HEK293 (cell line): Measurements from ENCODE around the gene AGR2.

Experiments
- CTCF ChIA-PET: fragments of 350-600 bp; formaldehyde crosslinking; extraction: SDS; loops from one replicate; lab custom pipeline; 2021; ENCODE audit warnings: antibody characterized with exemption; lab: Yijun Ruan, JAX
- POLR2A ChIA-PET: fragments of 300-600 bp; formaldehyde crosslinking; extraction: SDS; loops from one replicate; lab custom pipeline; 2020; ENCODE audit warnings: antibody characterized with exemption, inconsistent platforms; lab: Yijun Ruan, JAX
- H3K27ac ChIP-seq: fragments of 200-500 bp; sonication (Bioruptor generic); 2 replicates; pipeline ENCODE4 v1.5.1; 2014; ENCODE audit warnings: low read depth, low read length, control low read depth, inconsistent platforms; ENCODE audit errors: extremely low read depth
- H3K36me3 ChIP-seq, 2 experiments: fragments of 200-500 bp in 1 of 2; sonication (Bioruptor generic) in 1 of 2; 1 replicate in 1 of 2; 2 replicates in 1 of 2; pipeline ENCODE4 v1.5.1; 2014 to 2017; ENCODE audit warnings: inconsistent platforms in 2 of 2, low read length in 2 of 2; ENCODE audit not compliant: control insufficient read depth in 2 of 2, insufficient read depth in 1 of 2
- H3K4me1 ChIP-seq: fragments of 200-500 bp; sonication (Bioruptor generic); 2 replicates; pipeline ENCODE4 v1.5.1; 2014; ENCODE audit warnings: mild to moderate bottlenecking, low read length, inconsistent platforms; ENCODE audit not compliant: control insufficient read depth, insufficient read depth
- H3K4me3 ChIP-seq: 2 replicates; pipeline ENCODE4 v1.5.1; 2011; ENCODE audit warnings: low read depth, mild to moderate bottlenecking, control low read depth, low read length, moderate library complexity
- H3K9me3 ChIP-seq: fragments of 200-500 bp; sonication (Bioruptor generic); 2 replicates; pipeline ENCODE4 v1.5.1; 2014; ENCODE audit warnings: low read depth, low read length, inconsistent platforms; ENCODE audit not compliant: control insufficient read depth, insufficient read depth
- IKZF3 ChIP-seq: fragments of 450-650 bp; IDR thresholded peaks from 2 replicates; pipeline ENCODE4 v1.5.0; 2018; ENCODE audit warnings: missing biosample characterization, mild to moderate bottlenecking, missing genetic modification characterization, moderate library complexity
- KLF16 ChIP-seq: fragments of 450-650 bp; formaldehyde crosslinking; IDR thresholded peaks from 2 replicates; pipeline ENCODE4 v1.5.1; 2017; ENCODE audit warnings: missing biosample characterization, missing genetic modification characterization
- MEIS1 ChIP-seq: sonication (generic); formaldehyde crosslinking; IDR thresholded peaks from 2 replicates; pipeline ENCODE4 v1.8.1; 2022; ENCODE audit warnings: missing genetic modification reagents, mild to moderate bottlenecking, borderline replicate concordance
- MZF1 ChIP-seq: fragments of 450-650 bp; formaldehyde crosslinking; IDR thresholded peaks from 2 replicates; pipeline ENCODE4 v1.5.1; 2017; ENCODE audit warnings: missing biosample characterization, missing genetic modification characterization, borderline replicate concordance
- SP7 ChIP-seq: fragments of 450-650 bp; formaldehyde crosslinking; IDR thresholded peaks from 2 replicates; pipeline ENCODE4 v1.5.1; 2016; ENCODE audit warnings: missing biosample characterization, missing genetic modification characterization
- WT1 ChIP-seq: fragments of 450-650 bp; formaldehyde crosslinking; IDR thresholded peaks from 2 replicates; pipeline ENCODE4 v1.5.1; 2016; ENCODE audit warnings: missing biosample characterization, missing genetic modification characterization
- ZNF10 ChIP-seq: fragments of 450-650 bp; formaldehyde crosslinking; IDR thresholded peaks from 2 replicates; pipeline ENCODE4 v1.5.1; 2017; ENCODE audit warnings: missing biosample characterization, missing genetic modification characterization
- ZNF112 ChIP-seq: fragments of 450-650 bp; formaldehyde crosslinking; IDR thresholded peaks from 2 replicates; pipeline ENCODE4 v1.5.0; 2017; ENCODE audit warnings: missing biosample characterization, missing genetic modification characterization
- ZNF311 ChIP-seq: fragments of 450-650 bp; formaldehyde crosslinking; IDR thresholded peaks from 2 replicates; pipeline ENCODE4 v1.5.1; 2017; ENCODE audit warnings: missing biosample characterization, missing genetic modification characterization, borderline replicate concordance
- ZNF404 ChIP-seq: fragments of 450-650 bp; formaldehyde crosslinking; IDR thresholded peaks from 2 replicates; pipeline ENCODE4 v1.5.1; 2017; ENCODE audit warnings: missing biosample characterization, missing genetic modification characterization
- ZNF510 ChIP-seq: fragments of 450-650 bp; formaldehyde crosslinking; IDR thresholded peaks from 2 replicates; pipeline ENCODE4 v1.5.1; 2018; ENCODE audit warnings: mild to moderate bottlenecking, missing genetic modification characterization, missing biosample characterization; ENCODE audit not compliant: insufficient replicate concordance
- ZNF701 ChIP-seq: fragments of 450-650 bp; formaldehyde crosslinking; IDR thresholded peaks from 2 replicates; pipeline ENCODE4 v1.5.1; 2016; ENCODE audit warnings: missing biosample characterization, missing genetic modification characterization
- TF ChIP-seq, protein P1 (sequence below): fragments of 450-650 bp; formaldehyde crosslinking; IDR thresholded peaks from 2 replicates; pipeline ENCODE4 v1.5.1; 2016; ENCODE audit warnings: missing biosample characterization, missing genetic modification characterization
- TF ChIP-seq, protein P2 (sequence below): fragments of 450-650 bp; formaldehyde crosslinking; conservative IDR thresholded peaks from 2 replicates; pipeline ENCODE4 v1.5.1; 2016; ENCODE audit warnings: low read depth, missing biosample characterization, missing genetic modification characterization
- TF ChIP-seq, protein P3 (sequence below): fragments of 450-650 bp; formaldehyde crosslinking; conservative IDR thresholded peaks from 2 replicates; pipeline ENCODE4 v1.5.1; 2016; ENCODE audit warnings: low read depth, missing biosample characterization, missing genetic modification characterization
- TF ChIP-seq, protein P4 (sequence below): fragments of 450-650 bp; formaldehyde crosslinking; IDR thresholded peaks from 2 replicates; pipeline ENCODE4 v1.5.1; 2016; ENCODE audit warnings: missing biosample characterization, missing genetic modification characterization

Gene AGR2

DNA sequence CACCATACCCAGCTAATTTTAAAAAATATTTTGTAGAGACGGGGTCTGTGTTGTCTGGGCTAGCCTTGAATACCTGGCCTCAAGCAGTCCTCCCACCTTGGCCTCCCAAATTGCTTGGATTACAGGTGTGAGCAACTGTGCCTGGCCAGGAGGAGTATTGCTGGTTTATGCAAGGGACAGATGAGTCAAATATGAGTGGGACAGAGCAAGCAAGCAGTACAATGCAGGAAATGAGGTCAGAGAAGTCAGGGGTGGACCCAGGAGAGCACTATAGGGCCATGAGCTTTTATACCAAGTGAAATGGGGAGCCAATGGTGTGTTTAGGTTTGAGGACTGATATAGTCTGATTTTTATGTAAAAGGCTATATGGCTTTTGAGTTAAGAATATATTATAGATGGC lies 45.0 kb downstream of the AGR2 start:
- H3K4me1 ChIP-seq: peaks cover 6% of the 10 kb centered on the region; the same call in 1 of the 2 replicates
- no peak overlapping the region for H3K4me3 ChIP-seq
- TF ChIP-seq MEIS1 (CRISPR knock-in tag) (no peak), KLF16 (tag by site-specific recombination) (no peak), ZNF404 (tag by site-specific recombination) (no peak), ZNF701 (tag by site-specific recombination) (no peak), ZNF311 (tag by site-specific recombination) (no peak)
- TF ChIP-seq, protein P1, sequence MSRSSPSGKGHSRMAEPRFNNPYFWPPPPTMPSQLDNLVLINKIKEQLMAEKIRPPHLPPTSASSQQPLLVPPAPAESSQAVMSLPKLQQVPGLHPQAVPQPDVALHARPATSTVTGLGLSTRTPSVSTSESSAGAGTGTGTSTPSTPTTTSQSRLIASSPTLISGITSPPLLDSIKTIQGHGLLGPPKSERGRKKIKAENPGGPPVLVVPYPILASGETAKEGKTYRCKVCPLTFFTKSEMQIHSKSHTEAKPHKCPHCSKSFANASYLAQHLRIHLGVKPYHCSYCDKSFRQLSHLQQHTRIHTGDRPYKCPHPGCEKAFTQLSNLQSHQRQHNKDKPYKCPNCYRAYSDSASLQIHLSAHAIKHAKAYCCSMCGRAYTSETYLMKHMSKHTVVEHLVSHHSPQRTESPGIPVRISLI (tag by site-specific recombination): no peak
- TF ChIP-seq, all 188 proteins: peak for 0
- Histone ChIP-seq H3K36me3 (no peaks in the 10 kb centered on the region), H3K9me3 (no peaks in the 10 kb centered on the region), H3K27ac (no peak overlapping the region)
- ChIA-PET CTCF (no interaction called here), POLR2A (no interaction called here)

DNA sequence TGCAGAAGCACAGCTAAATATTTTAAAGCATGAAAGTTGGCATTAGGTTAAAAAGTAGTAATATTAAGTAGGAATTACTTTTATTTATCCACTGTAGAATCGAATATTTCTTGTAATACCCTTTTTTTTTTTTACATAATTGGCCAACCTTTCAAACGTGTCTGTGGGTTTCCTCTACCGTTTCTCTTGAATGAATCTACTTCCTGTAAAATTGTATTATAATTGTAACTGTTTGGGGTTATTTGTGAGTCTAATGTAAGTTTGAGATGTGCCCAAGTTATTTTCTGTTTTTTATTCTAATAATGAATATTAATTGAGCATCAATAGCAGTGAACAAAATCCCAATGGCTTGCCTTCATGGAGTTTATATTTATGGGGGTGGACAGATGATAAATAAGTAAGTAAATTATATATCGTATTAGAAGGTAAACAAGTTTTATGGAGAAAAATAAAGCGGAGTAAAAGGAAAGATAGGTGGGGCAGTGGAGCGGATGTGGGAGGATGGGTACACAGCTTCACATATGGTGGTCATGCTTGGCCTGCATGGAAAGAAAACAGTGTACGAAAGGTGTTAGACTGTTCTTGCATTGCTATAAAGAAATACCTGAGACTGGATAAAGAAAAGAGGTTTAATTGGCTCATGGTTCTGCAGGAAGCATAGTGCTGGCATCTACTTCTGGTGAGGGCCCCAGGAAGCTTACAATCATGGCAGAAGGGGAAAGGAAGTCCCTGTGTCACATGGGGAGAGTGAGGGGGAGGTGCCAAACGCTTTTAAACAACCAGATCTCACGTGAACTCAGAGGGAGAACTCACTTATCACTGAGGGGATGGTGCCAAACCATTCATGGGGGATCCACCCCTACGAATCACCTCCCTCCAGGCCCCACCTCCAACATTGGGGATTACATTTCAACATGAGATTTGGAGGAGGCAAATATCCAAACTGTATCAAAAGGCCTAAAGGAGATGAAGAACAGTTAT lies 45.9 kb downstream of the AGR2 start:
- Histone ChIP-seq H3K27ac (no peak overlapping the region), H3K4me1 (peaks cover 6% of the 10 kb centered on the region; the same call in 1 of the 2 replicates), H3K9me3 (no peaks in the 10 kb centered on the region), H3K4me3 (no peak overlapping the region), H3K36me3 (no peaks in the 10 kb centered on the region)
- CTCF ChIA-PET: interaction anchor here (0.5 kb wide), 1 partner anchor 79 kb away, joined by 4 read pairs; no protein-coding TSS in a partner anchor
- TF ChIP-seq WT1 (tag by site-specific recombination) (no peak), ZNF10 (tag by site-specific recombination) (no peak), ZNF112 (tag by site-specific recombination) (no peak), MZF1 (0 out of 2 replicates have a peak, but pooled peaks have one; percentile 30)
- TF ChIP-seq, protein P2, sequence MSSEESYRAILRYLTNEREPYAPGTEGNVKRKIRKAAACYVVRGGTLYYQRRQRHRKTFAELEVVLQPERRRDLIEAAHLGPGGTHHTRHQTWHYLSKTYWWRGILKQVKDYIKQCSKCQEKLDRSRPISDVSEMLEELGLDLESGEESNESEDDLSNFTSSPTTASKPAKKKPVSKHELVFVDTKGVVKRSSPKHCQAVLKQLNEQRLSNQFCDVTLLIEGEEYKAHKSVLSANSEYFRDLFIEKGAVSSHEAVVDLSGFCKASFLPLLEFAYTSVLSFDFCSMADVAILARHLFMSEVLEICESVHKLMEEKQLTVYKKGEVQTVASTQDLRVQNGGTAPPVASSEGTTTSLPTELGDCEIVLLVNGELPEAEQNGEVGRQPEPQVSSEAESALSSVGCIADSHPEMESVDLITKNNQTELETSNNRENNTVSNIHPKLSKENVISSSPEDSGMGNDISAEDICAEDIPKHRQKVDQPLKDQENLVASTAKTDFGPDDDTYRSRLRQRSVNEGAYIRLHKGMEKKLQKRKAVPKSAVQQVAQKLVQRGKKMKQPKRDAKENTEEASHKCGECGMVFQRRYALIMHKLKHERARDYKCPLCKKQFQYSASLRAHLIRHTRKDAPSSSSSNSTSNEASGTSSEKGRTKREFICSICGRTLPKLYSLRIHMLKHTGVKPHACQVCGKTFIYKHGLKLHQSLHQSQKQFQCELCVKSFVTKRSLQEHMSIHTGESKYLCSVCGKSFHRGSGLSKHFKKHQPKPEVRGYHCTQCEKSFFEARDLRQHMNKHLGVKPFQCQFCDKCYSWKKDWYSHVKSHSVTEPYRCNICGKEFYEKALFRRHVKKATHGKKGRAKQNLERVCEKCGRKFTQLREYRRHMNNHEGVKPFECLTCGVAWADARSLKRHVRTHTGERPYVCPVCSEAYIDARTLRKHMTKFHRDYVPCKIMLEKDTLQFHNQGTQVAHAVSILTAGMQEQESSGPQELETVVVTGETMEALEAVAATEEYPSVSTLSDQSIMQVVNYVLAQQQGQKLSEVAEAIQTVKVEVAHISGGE (tag by site-specific recombination): no peak
- POLR2A ChIA-PET: no interaction called here

DNA sequence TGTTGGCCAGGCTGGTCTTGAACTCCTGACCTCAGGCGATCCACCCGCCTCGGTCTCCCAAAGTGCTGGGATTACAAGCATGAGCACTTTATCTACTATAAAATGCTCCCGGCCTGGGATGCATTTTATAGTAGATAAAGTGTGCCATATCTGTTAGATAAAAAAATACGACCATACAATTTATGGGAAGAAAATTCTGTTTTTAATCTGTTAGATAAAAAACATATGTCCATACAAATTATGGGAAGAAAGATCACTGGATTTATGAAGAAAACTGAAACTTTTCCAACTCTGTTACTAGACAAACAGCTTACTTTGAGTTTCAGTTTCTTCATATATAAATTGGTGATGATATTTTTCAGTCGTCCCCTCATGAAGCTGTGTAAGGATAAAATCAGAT lies 46.8 kb downstream of the AGR2 start:
- peaks cover 6% of the 10 kb centered on the region; the same call in 1 of the 2 replicates for H3K4me1 ChIP-seq
- H3K9me3 ChIP-seq: no peaks in the 10 kb centered on the region
- CTCF ChIA-PET: no interaction called here
- H3K36me3 ChIP-seq: no peaks in the 10 kb centered on the region
- H3K27ac ChIP-seq: no peak overlapping the region
- POLR2A ChIA-PET: no interaction called here
- no peak overlapping the region for H3K4me3 ChIP-seq
- TF ChIP-seq WT1 (tag by site-specific recombination) (no peak), ZNF510 (no peak), SP7 (no peak), IKZF3 (tag by site-specific recombination) (no peak)
- TF ChIP-seq, protein P3, sequence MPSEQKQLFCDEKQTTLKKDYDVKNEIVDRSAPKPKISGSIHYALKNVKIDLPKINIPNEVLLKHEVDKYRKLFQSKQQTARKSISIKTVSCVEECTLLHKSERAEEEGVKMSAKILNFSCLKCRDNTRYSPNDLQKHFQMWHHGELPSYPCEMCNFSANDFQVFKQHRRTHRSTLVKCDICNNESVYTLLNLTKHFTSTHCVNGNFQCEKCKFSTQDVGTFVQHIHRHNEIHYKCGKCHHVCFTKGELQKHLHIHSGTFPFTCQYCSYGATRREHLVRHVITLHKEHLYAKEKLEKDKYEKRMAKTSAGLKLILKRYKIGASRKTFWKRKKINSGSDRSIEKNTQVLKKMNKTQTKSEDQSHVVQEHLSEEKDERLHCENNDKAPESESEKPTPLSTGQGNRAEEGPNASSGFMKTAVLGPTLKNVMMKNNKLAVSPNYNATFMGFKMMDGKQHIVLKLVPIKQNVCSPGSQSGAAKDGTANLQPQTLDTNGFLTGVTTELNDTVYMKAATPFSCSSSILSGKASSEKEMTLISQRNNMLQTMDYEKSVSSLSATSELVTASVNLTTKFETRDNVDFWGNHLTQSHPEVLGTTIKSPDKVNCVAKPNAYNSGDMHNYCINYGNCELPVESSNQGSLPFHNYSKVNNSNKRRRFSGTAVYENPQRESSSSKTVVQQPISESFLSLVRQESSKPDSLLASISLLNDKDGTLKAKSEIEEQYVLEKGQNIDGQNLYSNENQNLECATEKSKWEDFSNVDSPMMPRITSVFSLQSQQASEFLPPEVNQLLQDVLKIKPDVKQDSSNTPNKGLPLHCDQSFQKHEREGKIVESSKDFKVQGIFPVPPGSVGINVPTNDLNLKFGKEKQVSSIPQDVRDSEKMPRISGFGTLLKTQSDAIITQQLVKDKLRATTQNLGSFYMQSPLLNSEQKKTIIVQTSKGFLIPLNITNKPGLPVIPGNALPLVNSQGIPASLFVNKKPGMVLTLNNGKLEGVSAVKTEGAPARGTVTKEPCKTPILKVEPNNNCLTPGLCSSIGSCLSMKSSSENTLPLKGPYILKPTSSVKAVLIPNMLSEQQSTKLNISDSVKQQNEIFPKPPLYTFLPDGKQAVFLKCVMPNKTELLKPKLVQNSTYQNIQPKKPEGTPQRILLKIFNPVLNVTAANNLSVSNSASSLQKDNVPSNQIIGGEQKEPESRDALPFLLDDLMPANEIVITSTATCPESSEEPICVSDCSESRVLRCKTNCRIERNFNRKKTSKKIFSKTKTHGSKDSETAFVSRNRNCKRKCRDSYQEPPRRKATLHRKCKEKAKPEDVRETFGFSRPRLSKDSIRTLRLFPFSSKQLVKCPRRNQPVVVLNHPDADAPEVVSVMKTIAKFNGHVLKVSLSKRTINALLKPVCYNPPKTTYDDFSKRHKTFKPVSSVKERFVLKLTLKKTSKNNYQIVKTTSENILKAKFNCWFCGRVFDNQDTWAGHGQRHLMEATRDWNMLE (tag by site-specific recombination): no peak
- TF ChIP-seq, protein P4, sequence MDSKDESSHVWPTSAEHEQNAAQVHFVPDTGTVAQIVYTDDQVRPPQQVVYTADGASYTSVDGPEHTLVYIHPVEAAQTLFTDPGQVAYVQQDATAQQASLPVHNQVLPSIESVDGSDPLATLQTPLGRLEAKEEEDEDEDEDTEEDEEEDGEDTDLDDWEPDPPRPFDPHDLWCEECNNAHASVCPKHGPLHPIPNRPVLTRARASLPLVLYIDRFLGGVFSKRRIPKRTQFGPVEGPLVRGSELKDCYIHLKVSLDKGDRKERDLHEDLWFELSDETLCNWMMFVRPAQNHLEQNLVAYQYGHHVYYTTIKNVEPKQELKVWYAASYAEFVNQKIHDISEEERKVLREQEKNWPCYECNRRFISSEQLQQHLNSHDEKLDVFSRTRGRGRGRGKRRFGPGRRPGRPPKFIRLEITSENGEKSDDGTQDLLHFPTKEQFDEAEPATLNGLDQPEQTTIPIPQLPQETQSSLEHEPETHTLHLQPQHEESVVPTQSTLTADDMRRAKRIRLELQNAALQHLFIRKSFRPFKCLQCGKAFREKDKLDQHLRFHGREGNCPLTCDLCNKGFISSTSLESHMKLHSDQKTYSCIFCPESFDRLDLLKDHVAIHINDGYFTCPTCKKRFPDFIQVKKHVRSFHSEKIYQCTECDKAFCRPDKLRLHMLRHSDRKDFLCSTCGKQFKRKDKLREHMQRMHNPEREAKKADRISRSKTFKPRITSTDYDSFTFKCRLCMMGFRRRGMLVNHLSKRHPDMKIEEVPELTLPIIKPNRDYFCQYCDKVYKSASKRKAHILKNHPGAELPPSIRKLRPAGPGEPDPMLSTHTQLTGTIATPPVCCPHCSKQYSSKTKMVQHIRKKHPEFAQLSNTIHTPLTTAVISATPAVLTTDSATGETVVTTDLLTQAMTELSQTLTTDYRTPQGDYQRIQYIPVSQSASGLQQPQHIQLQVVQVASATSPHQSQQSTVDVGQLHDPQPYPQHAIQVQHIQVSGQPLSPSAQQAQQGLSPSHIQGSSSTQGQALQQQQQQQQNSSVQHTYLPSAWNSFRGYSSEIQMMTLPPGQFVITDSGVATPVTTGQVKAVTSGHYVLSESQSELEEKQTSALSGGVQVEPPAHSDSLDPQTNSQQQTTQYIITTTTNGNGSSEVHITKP: no peak
